ENCODE results near the gene RAB8B.

DNA sequence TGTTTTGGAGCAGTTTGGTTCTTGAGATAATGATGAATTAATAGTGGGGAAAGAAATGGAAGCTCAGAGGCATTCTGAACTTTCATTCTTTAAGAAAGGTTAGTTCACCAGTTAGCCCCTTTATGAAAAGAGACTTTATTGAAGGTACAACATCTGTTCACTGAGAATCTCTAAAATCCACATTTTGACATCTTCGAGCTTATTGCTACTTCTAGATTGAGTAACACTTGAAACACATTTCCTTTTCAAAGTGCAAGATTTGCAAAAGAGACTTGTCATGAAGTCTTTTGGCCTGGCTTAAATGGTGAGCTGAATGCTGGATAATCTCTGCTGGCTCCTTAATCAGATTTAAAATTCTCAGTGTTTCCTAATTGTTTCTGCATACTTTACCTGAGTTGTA lies 42.3 kb downstream of the RAB8B start:
- TF ChIP-seq, protein P1, sequence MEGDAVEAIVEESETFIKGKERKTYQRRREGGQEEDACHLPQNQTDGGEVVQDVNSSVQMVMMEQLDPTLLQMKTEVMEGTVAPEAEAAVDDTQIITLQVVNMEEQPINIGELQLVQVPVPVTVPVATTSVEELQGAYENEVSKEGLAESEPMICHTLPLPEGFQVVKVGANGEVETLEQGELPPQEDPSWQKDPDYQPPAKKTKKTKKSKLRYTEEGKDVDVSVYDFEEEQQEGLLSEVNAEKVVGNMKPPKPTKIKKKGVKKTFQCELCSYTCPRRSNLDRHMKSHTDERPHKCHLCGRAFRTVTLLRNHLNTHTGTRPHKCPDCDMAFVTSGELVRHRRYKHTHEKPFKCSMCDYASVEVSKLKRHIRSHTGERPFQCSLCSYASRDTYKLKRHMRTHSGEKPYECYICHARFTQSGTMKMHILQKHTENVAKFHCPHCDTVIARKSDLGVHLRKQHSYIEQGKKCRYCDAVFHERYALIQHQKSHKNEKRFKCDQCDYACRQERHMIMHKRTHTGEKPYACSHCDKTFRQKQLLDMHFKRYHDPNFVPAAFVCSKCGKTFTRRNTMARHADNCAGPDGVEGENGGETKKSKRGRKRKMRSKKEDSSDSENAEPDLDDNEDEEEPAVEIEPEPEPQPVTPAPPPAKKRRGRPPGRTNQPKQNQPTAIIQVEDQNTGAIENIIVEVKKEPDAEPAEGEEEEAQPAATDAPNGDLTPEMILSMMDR (IDR thresholded peaks at IDR 0.05; ENCODE audit: poor library complexity), result no peak
- TF ChIP-seq EZH2 (IDR thresholded peaks at IDR 0.05; ENCODE audit: borderline replicate concordance), result no peak
- TF ChIP-seq EZH2phosphoT487 (IDR thresholded peaks at IDR 0.05; ENCODE audit: low read depth, severe bottlenecking, unreplicated experiment), result no peak
